SH-SY5Y (cell line): ENCODE results near the gene CPLX1.

Experiments
- GATA2 ChIP-seq: IDR thresholded peaks from 2 replicates; pipeline ENCODE4 v1.6.1; 2011; ENCODE audit warnings: mild to moderate bottlenecking, low read depth, low read length
- GATA3 ChIP-seq: IDR thresholded peaks from 2 replicates; pipeline ENCODE4 v1.6.1; 2011; ENCODE audit warnings: low read depth, mild to moderate bottlenecking, low read length, moderate library complexity

DNA sequence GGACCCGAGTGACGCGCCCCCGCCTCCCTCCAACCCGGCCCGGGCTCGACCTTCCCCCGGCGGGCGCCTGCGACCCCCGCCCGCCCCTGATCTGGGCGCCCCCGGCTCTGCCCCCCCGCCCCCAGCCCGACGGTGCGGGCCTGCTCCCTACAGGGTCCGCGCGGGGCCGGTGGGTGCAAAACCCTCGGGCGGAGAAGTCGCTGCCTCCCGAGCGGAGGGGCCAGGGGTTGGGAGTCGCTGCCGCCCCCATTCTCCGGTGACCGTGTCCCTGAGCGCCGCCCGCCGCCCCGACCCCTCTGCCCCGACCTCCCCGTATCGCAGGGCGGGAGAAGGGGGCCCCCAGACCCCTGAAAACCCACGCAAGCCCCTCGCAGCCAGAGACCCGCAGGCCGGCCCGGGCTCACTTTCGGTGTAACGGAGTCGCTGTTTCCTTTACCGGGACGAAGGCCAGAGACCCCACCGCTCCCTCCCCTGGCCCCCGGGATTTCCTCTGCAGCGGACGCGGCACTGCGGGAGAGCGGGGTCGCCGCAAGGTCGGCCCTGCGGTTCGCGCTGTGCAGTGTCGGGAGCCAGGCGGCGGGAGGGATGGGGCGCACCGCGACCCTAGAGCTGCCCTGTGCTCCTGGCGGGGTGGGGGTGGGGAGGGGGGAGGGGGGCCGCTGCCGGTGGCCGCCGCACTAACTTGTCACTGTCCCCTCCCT, 729 bp upstream of the CPLX1 start:
- TF ChIP-seq GATA2 (no peak), GATA3 (no peak)
